Gastroesophageal sphincter (tissue), 4 donors: ENCODE results near the gene ANLN. TPM values are rescaled to one million over a fixed set of nuclear protein-coding genes. Genes with fewer than 3 reads are reported as not detected.

ENCODE experiments used
- ATAC-seq: fragments of 150-250 bp; one replicate; pipeline ENCODE4 v1.9.1; 2016; ENCODE audit warnings: mild to moderate bottlenecking, moderate library complexity
- H3K27ac ChIP-seq, 4 donors: fragments of 200-600 bp; sonication (generic) in 3 of 4; 1 replicate in 3 of 4; 2 replicates in 1 of 4; pipeline ENCODE4 v1.5.1; 2016 to 2019
- H3K27me3 ChIP-seq: fragments of 200-600 bp; sonication (generic); one replicate; pipeline ENCODE4 v1.5.1; 2019
- H3K36me3 ChIP-seq, 2 donors: fragments of 200-600 bp; sonication (generic); one replicate each; pipeline ENCODE4 v1.5.1; 2019; ENCODE audit warnings: control low read depth in 1 of 2
- H3K4me1 ChIP-seq, 3 donors: fragments of 200-600 bp; sonication (generic); 1 replicate in 2 of 3; 2 replicates in 1 of 3; pipeline ENCODE4 v1.5.1; 2016 to 2019; ENCODE audit warnings: control low read depth in 2 of 3
- H3K4me3 ChIP-seq, 2 donors: fragments of 200-600 bp; sonication (generic); one replicate each; pipeline ENCODE4 v1.5.1; 2019; ENCODE audit warnings: mild to moderate bottlenecking in 1 of 2, moderate library complexity in 1 of 2
- H3K9me3 ChIP-seq, 3 donors: fragments of 200-600 bp; sonication (generic); one replicate each; pipeline ENCODE4 v1.5.1; 2017 to 2019; ENCODE audit warnings: control low read depth in 2 of 3
- CTCF ChIP-seq, 4 experiments: fragments of 200-600 bp in 2 of 4; fragments of 450-650 bp in 2 of 4; sonication (generic) in 1 of 4; IDR thresholded peaks; one replicate each; pipeline ENCODE4 v1.5.1; 2017 to 2019; ENCODE audit warnings: antibody characterized with exemption in 4 of 4, mild to moderate bottlenecking in 2 of 4, moderate library complexity in 2 of 4
- EP300 ChIP-seq: sonication (generic); formaldehyde crosslinking; IDR thresholded peaks from one replicate; pipeline ENCODE4 v1.6.1; 2017; ENCODE audit warnings: antibody characterized with exemption, mild to moderate bottlenecking
- POLR2A ChIP-seq, 2 donors: fragments of 450-650 bp; IDR thresholded peaks; one replicate each; pipeline ENCODE4 v1.6.1; 2017; ENCODE audit warnings: antibody characterized with exemption in 2 of 2, mild to moderate bottlenecking in 2 of 2, moderate library complexity in 1 of 2
- POLR2AphosphoS5 ChIP-seq: sonication (generic); formaldehyde crosslinking; IDR thresholded peaks from one replicate; pipeline ENCODE4 v1.6.1; 2017; ENCODE audit warnings: antibody characterized with exemption
- WGBS, 2 donors: methylation state at CpG; one replicate each; pipeline ENCODE4 v1.1.5; 2018; ENCODE audit warnings: low coverage in 1 of 2; 5-methylcytosine and 5-hydroxymethylcytosine counted together
- total RNA-seq, 4 donors: library from RNA; depleted of rRNA; stranded (reverse); fragments of >200 nt; gene quantifications; one replicate each; pipeline ENCODE4 v1.1.0, GENCODE V29; 2016

The ANLN gene
- total RNA-seq, result 10 to 100 TPM in 3 of 4 donors, 1 to 10 TPM in 1; 2.8 to 20.7 (median 13.9) TPM

DNA sequence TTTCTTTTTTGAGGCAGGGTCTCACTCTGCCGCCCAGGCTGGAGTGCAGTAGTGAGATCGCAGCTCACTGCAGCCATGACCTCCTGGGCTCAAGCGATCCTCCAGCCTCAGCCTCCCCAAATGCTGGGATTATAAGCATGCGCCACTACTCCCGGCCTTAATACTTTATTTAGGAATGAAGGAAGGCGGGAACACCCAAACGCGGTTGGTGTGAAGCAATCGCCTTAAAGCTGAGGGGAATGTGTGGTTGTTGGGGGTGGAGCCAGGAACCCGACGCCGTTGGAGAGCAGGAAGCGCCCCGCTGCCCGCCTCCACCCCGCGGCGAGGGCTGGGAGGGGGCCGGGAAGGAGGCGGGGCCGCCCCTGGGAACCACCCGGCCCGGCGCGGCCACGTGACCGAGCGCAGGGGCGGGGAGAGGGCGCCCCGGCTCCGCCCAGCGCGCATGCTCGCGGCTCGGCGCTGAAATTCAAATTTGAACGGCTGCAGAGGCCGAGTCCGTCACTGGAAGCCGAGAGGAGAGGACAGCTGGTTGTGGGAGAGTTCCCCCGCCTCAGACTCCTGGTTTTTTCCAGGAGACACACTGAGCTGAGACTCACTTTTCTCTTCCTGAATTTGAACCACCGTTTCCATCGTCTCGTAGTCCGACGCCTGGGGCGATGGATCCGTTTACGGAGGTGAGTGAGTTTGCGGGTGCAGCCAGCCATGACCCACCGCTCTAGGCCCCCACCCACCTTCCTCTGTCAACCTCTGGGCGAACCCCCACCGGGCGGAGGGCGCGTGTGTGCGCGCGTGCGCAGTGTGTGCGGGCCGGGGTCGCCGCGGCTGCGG, at the start of gene ANLN:
ANLN (plus strand) TSS at position 492 of the 828 bp plus-strand sequence; CDS start at position 657, 165 bp downstream.
- Histone ChIP-seq H3K36me3 (no peaks in the 10 kb centered on the region), H3K4me3 (peak within 1 kb of the TSS; percentile 57 to 62), H3K9me3 (no peaks in the 10 kb centered on the region), H3K27me3 (no peaks in the 10 kb centered on the region), H3K4me1 (peaks cover 0 to 40% (median 13%) of the 10 kb centered on the region in 3 donors), H3K27ac (peak within 1 kb of the TSS; percentile 39 to 89 (median 89))
- peak; percentile 98 for ATAC-seq
- WGBS, 2 donors, result 0 to 11% methylated on average over 4 to 7 of the region's 68 CpGs
- peak in 1 of 4 experiments; percentile 5 for TF ChIP-seq CTCF (IDR thresholded peaks at IDR 0.05)
- TF ChIP-seq POLR2AphosphoS5, result peak; percentile 82
- TF ChIP-seq POLR2A (IDR thresholded peaks at IDR 0.05), result no peak
- TF ChIP-seq EP300, result no peak

DNA sequence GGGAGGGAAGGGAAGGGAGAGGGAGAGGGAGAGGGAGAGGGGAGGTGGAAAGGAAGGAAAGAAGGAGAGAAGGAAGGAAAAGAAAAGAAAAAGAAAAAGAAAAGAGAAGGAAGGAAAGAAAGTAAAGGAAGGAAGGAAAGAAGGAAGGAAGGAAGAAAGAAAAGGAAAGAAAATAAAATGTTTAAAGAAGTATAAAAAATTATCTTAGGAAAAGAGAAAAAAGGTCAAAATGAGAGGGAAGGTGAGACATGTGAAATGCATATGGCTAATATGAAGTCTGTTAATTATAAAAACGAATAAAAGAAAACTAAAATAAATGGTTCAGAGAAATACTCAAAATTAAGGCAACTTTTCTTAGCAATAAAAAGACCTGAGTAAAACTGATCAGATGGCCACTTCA, 46.1 kb upstream of the ANLN start:
- Histone ChIP-seq H3K27me3 (no peaks in the 10 kb centered on the region), H3K4me1 (peaks cover 0 to 6% (median 5%) of the 10 kb centered on the region in 3 donors), H3K9me3 (no peaks in the 10 kb centered on the region), H3K36me3 (no peaks in the 10 kb centered on the region), H3K27ac (no peak overlapping the region), H3K4me3 (no peak overlapping the region)
- whole genome bisulfite sequencing, 2 donors, result 67 to 89% methylated on average over 1 of the region's 1 CpG
- ATAC-seq, result no peak
- no peak for TF ChIP-seq EP300

DNA sequence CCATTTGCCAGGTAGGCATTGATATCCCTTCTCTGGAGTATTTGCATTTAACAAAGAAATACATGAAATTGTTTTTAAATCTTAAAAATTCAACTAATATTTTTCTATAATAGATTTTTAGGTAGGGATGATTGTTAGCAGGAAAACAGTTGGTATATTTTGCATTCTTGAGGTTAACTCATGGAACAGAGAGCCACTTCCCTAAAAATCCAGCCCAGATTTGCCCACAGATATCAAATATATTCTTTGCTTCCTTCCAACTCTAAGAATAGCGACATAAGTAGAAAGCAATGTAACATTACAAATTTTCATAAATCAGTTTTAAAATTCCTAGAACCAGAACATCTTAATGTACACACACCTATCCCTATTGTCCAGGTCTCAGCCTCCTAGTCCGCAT, 45.0 kb upstream of the ANLN start:
- no peak overlapping the region for H3K27ac ChIP-seq
- no peaks in the 10 kb centered on the region for H3K27me3 ChIP-seq
- WGBS, 2 donors, result 75 to 76% methylated on average over 2 of the region's 2 CpGs
- TF ChIP-seq POLR2AphosphoS5, result no peak
- TF ChIP-seq EP300, result no peak
- no peak for TF ChIP-seq CTCF (IDR thresholded peaks at IDR 0.05)
- TF ChIP-seq POLR2A (IDR thresholded peaks at IDR 0.05), result no peak
- ATAC-seq, result no peak
- H3K4me1 ChIP-seq, result peaks cover 0 to 9% (median 7%) of the 10 kb centered on the region in 3 donors
- no peaks in the 10 kb centered on the region for H3K36me3 ChIP-seq
- no peaks in the 10 kb centered on the region for H3K9me3 ChIP-seq
- no peak overlapping the region for H3K4me3 ChIP-seq

- 95 to 96% methylated on average over 6 of the region's 6 CpGs for WGBS, 2 donors
- no peak overlapping the region for H3K27ac ChIP-seq
- ATAC-seq, result no peak
These were observed 43.3 kb upstream of the ANLN start for GRCh38 chr7:36346260-36346831.

GRCh38 chr7:36348256-36348655, 41.4 kb upstream of the ANLN start:
- no peaks in the 10 kb centered on the region for H3K36me3 ChIP-seq
- H3K4me1 ChIP-seq, result peaks cover 0 to 9% (median 7%) of the 10 kb centered on the region in 3 donors
- no peak overlapping the region for H3K27ac ChIP-seq
- TF ChIP-seq POLR2AphosphoS5, result no peak
- TF ChIP-seq EP300, result no peak
- no peak for ATAC-seq
- no peaks in the 10 kb centered on the region for H3K9me3 ChIP-seq
- no peaks in the 10 kb centered on the region for H3K27me3 ChIP-seq
- H3K4me3 ChIP-seq, result no peak overlapping the region

More at GRCh38 chr7:36346260-36346831, 43.3 kb upstream of the ANLN start:
- H3K36me3 ChIP-seq, result no peaks in the 10 kb centered on the region
- peaks cover 0 to 9% (median 7%) of the 10 kb centered on the region in 3 donors for H3K4me1 ChIP-seq
- H3K27me3 ChIP-seq, result no peaks in the 10 kb centered on the region
- no peak for TF ChIP-seq CTCF (IDR thresholded peaks at IDR 0.05)
- TF ChIP-seq POLR2AphosphoS5, result no peak
- no peak for TF ChIP-seq EP300
- no peak overlapping the region for H3K4me3 ChIP-seq
- no peaks in the 10 kb centered on the region for H3K9me3 ChIP-seq
